Colonic mucosa (tissue), 4 donors: ENCODE results near the gene SIGLEC9. TPM values are rescaled to one million over a fixed set of nuclear protein-coding genes. Genes with fewer than 3 reads are reported as not detected.

Experiments used
- DNase-seq: peaks from one replicate; pipeline ENCODE4 v3.0.0-alpha.2; 2020
- H3K27ac ChIP-seq: fragments of 200-600 bp; one replicate; pipeline ENCODE4 v1.8.0; 2021
- H3K27me3 ChIP-seq: fragments of 200-600 bp; one replicate; pipeline ENCODE4 v1.8.0; 2021
- H3K36me3 ChIP-seq: fragments of 200-600 bp; one replicate; pipeline ENCODE4 v1.8.0; 2021
- H3K4me1 ChIP-seq: fragments of 200-600 bp; one replicate; pipeline ENCODE4 v1.8.0; 2021; ENCODE audit warnings: mild to moderate bottlenecking
- H3K4me3 ChIP-seq: fragments of 200-600 bp; one replicate; pipeline ENCODE4 v1.8.0; 2021
- H3K9ac ChIP-seq, 2 donors: one replicate each; pipeline ENCODE4 v1.7.0; 2013; ENCODE audit warnings: control low read depth in 2 of 2, low read depth in 2 of 2, low read length in 2 of 2
- H3K9me3 ChIP-seq: fragments of 200-600 bp; one replicate; pipeline ENCODE4 v1.8.0; 2021
- intact Hi-C: fragments of 100-400 bp; cut with DNase I; formaldehyde crosslinking; loops from one replicate; pipeline ENCODE4 v1.14.1; 2022
- total RNA-seq, 2 donors: library from RNA; stranded (reverse); fragmentation: NEBNext Ultra II Directional in 1 of 2; extraction: Animal tissue kit (Norgen Biotek cat#: 25700) in 1 of 2; gene quantifications; one replicate each; pipeline ENCODE4 v1.2.1, GENCODE V29; 2021
- TF ChIP-seq, protein P1 (sequence below): fragments of 200-600 bp; IDR thresholded peaks from one replicate; pipeline ENCODE4 v1.8.0; 2022; ENCODE audit warnings: antibody characterized with exemption, mild to moderate bottlenecking
- donor health status: healthy.
- donor health status: DM: no; HTN: no; CAD: no.
- donor health status: DM: no; HTN: no; CAD: no.

The SIGLEC9 gene
- total RNA-seq, 2 donors from 2014 or later = 0.86 to 1.7 TPM

DNA sequence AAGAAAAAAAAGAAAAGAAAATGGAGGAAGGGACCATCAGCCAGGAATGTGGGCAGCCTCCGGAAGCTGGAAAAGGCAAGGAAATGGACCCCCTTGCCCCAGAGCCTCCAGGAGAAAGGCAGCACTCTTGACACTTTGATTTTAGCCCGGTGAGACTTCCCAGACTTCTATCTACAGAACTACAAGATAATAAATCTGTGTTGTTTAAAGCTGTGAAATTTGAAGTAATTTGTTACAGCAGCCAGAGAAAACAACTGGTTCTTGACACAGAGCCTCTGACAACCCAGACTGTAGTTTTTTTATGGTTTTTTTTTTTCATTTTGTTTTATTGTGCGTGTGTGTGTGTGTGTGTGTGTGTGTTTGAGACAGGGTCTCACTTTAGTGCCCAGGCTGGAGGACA, 24.1 kb upstream of the SIGLEC9 start:
- DNase-seq = no peak
- H3K27ac ChIP-seq = no peak overlapping the region
- no peaks in the 10 kb centered on the region for H3K27me3 ChIP-seq
- H3K4me1 ChIP-seq = no peaks in the 10 kb centered on the region
- no peak overlapping the region for H3K4me3 ChIP-seq
- H3K9ac ChIP-seq = no peak overlapping the region
- H3K36me3 ChIP-seq = no peaks in the 10 kb centered on the region
- intact Hi-C loops = no loop called here
- H3K9me3 ChIP-seq = no peaks in the 10 kb centered on the region
- TF ChIP-seq, protein P1, sequence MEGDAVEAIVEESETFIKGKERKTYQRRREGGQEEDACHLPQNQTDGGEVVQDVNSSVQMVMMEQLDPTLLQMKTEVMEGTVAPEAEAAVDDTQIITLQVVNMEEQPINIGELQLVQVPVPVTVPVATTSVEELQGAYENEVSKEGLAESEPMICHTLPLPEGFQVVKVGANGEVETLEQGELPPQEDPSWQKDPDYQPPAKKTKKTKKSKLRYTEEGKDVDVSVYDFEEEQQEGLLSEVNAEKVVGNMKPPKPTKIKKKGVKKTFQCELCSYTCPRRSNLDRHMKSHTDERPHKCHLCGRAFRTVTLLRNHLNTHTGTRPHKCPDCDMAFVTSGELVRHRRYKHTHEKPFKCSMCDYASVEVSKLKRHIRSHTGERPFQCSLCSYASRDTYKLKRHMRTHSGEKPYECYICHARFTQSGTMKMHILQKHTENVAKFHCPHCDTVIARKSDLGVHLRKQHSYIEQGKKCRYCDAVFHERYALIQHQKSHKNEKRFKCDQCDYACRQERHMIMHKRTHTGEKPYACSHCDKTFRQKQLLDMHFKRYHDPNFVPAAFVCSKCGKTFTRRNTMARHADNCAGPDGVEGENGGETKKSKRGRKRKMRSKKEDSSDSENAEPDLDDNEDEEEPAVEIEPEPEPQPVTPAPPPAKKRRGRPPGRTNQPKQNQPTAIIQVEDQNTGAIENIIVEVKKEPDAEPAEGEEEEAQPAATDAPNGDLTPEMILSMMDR = no peak

DNA sequence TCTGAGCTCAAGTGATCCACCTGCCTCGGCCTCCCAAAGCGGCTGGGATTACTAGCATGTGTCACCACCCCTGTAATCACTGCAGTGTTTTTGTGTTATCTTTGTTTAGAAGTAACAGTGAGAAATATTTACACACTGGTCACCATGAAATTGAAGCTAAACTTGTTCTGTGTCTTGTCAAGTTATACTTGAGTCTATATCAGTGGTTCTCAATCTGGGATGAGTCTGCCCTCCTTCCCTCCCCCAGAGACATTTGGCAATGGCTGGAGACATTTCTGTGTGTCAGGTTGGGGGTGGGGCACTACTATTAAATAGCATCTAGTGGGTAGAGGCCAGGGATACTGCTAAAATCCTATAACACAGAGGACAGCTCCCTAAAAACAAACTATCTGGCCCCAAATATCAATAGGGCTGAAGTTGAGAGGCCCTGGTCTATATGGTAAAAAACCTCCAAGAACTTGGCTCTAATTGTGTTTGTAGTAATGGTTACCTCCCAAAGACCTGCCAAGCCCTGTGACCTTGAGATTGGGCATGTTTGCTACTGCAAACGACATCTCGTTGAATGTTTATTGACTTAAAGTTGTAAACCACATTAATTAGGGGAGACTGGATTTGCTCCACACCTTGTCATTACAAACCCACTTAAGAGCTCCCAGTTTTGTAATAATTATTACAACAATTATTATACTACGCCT, 23.4 kb upstream of the SIGLEC9 start:
- no peaks in the 10 kb centered on the region for H3K27me3 ChIP-seq
- no peaks in the 10 kb centered on the region for H3K36me3 ChIP-seq
- no peak for DNase-seq
- H3K9ac ChIP-seq = no peak overlapping the region
- no peak overlapping the region for H3K4me3 ChIP-seq
- H3K9me3 ChIP-seq = no peaks in the 10 kb centered on the region
- H3K4me1 ChIP-seq = no peaks in the 10 kb centered on the region
- intact Hi-C loops = no loop called here
- no peak overlapping the region for H3K27ac ChIP-seq
- TF ChIP-seq, protein P1 = no peak

DNA sequence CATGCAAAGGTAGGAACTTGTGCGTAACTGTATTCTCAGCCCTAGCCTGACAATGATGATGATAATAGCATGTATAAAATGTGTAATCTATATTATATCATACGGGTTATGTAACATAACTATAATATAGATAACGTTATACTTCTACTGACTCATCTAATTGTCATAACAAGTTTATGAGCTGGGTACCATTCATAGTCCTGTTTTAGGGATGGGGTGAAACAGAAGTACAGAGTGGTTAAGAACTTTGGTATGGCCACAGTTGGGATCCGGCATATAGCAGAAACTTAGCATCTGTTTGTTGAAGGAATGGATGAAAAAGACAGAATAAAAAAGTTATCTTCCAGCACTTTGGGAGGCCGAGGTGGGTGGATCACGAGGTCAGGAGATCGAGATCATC, 21.7 kb upstream of the SIGLEC9 start:
- Histone ChIP-seq H3K36me3 (no peaks in the 10 kb centered on the region), H3K9me3 (no peaks in the 10 kb centered on the region), H3K4me1 (peaks cover 6% of the 10 kb centered on the region), H3K27ac (no peak overlapping the region), H3K4me3 (no peak overlapping the region), H3K9ac (no peak overlapping the region), H3K27me3 (no peaks in the 10 kb centered on the region)
- intact Hi-C loops = no loop called here
- no peak for DNase-seq
- TF ChIP-seq, protein P1 = no peak

DNA sequence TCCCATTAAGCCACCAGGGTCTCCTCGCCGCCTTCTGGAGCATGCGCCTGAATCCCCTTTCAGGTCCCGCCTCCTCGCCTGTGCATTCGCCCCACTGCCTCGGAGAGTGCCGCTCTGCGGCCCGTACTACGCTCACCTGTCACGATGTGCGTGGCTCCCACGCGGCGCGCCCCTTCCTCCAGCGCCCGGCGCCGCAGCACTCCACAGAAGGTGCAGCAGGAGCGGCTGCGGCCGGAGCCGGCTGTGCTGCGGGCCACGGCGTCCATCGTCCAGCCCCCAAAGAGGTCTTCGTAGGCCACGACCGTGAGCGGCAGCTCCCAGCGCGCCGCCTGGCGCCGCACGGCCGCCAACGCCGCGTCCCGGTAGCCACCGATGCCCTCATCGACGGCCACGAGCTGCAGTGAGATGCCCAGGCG, 20.8 kb upstream of the SIGLEC9 start:
- Histone ChIP-seq H3K9me3 (no peaks in the 10 kb centered on the region), H3K4me3 (no peak overlapping the region), H3K36me3 (no peaks in the 10 kb centered on the region), H3K27ac (no peak overlapping the region), H3K4me1 (peaks cover 6% of the 10 kb centered on the region), H3K27me3 (no peaks in the 10 kb centered on the region), H3K9ac (no peak overlapping the region)
- no peak for DNase-seq
- TF ChIP-seq, protein P1 = no peak
- intact Hi-C loops = no loop called here

DNA sequence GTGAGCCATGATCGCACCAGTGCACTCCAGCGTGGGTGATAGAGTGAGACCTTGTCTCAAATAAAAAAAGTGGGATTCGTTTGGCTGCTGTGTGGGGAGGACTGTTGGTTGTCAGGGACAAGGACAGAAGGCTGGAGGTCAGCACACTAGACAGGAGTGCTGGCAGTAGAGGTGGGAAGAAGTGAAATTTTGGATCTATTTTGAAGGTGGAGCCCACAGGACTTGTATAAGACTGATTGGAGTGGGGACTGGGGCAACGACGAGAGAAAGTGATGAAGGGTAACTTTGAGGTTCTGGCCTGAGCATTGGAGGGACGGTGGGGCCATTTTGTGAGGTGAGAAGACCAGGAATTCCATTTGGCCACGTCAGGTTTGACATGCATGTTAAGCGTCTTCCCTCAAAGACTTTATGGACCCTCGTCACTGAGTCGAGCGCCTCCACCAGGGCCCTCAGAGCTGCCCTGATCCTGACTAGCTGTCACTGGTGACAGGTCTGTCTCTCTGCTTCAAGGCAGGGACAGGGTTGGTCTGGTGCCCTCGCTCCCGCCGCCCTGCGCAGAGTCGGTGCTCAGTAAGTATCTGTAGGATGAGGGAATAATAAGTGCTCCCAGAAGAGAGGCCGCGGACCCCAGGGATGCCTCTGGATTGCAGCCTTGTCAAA, 17.2 kb upstream of the SIGLEC9 start:
- intact Hi-C loops = loop anchor here (5.0 kb wide), 1 partner anchor 490 kb away; no protein-coding TSS in a partner anchor
- no peaks in the 10 kb centered on the region for H3K27me3 ChIP-seq
- H3K36me3 ChIP-seq = no peaks in the 10 kb centered on the region
- peak overlapping the region; percentile 68 to 74 for H3K9ac ChIP-seq
- no peak overlapping the region for H3K27ac ChIP-seq
- no peaks in the 10 kb centered on the region for H3K9me3 ChIP-seq
- H3K4me1 ChIP-seq = peaks cover 6% of the 10 kb centered on the region
- no peak for DNase-seq
- TF ChIP-seq, protein P1 = no peak
- H3K4me3 ChIP-seq = peak overlapping the region; percentile 64
